ENCODE data around the gene LIN7B.
"Not testable (repeated sequence)": the region's sequence is repeated elsewhere in the genome, so short reads cannot be mapped to it uniquely, and the experiment has no call there.

LIN7B gene

DNA sequence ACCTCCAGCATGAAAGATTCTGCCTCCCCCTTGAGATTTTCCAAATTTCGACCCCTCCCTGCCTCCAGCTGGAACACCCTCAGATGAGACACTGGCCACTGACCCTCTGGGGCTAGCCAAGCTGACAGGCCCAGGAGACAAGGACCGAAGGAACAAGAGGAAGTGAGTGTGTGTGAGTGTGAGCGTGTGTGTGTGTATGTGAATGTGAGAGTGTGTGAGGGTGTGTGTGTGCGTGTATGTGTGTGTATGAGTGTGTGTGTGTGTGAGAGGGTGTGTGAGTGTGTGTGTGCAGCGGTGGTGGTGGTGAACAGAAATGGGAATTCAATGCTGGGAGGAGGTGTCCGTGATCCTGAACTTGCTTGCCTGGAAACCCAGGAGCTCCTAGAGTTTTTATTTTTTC, 27.2 kb downstream of the LIN7B start:
- no peak for FAIRE-seq
- no peak for DNase-seq (ENCODE audit: low spot score)

GRCh38 chr19:49142866-49143335, 28.7 kb downstream of the LIN7B start:
- peak; percentile 43 for FAIRE-seq
- DNase-seq (ENCODE audit: low spot score), result peak; percentile 52

GRCh38 chr19:49145573-49146407, 31.6 kb downstream of the LIN7B start:
- FAIRE-seq, result no peak

DNA sequence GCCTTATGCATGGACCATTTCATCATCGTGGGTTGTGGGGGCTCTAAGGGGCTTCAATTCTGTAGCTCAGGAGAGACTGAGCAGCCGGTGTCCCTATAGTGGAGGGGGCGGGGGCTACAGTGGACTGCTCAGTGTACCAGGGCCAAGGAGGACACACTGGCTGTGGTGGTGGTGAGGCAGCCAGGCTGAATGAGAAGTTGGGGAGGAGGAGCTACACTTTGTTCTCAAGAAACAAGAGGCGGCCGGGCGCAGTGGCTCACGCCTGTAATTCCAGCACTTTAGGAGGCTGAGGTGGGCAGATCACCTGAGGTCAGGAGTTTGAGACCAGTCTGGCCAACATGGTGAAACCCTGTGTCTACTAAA, 32.2 kb downstream of the LIN7B start:
- FAIRE-seq; DNase-seq (ENCODE audit: low spot score): not testable (repeated sequence)

More at GRCh38 chr19:49145573-49146407, 31.6 kb downstream of the LIN7B start:
- peak; percentile 12 for DNase-seq (ENCODE audit: low spot score)

DNA sequence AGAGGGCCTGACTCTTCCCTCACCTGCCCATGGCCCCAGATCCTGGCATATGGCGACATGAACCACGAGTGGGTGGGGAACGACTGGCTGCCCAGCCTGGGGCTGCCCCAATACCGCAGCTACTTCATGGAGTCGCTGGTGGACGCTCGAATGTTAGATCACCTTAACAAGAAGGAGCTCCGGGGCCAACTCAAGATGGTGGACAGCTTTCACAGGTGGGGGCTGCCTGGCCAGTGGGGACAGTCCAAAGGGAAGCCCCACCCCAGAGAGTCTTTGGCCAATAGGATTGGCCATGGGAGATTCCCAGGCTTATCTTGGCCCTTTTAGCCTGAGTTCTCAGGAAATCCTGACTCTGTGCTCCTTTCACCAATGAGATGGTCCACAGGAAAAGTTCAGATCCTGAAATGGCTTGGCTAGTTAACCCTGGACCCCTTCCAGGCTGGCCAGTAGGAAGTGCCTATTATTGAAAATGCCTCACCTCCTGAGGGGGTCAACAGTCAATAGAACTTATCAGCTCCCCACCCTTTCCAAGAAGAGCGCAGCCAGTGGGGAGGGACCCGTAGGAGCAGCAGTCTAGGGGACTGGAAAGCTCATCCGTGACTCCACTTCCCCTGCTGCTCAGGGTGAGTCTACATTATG, 34.0 kb downstream of the LIN7B start:
- no peak for FAIRE-seq

GRCh38 chr19:49148784-49149651, 34.8 kb downstream of the LIN7B start:
- peak; percentile 65 for FAIRE-seq
- DNase-seq (ENCODE audit: low spot score), result peak; percentile 88

More for the DNA sequence above, 34.0 kb downstream of the LIN7B start:
- no peak for DNase-seq (ENCODE audit: low spot score)

DNA sequence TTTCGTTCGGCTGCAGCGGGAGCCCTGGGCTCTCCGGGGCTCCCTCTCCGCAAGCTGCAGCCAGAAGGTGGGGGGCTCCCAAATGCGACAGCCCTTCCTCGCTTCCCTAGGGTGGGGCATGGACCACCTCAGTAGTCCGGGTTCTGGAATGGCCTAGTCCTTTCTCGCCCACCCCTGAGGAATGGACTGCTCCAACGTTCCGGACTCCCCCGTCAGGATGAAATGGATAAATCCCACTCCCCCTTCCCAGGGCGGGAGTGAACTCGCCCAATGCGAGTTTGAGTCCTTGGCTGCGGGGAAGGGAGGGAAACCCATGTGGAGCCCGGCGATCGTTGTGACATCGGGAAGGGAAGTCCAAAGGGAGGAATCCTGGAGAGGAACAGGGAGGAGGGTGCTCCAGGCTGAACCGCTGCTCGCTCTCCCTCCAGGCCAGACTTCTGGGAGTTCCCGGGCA, 35.5 kb downstream of the LIN7B start:
- FAIRE-seq, result no peak
- DNase-seq (ENCODE audit: low spot score), result peak; percentile 38

DNA sequence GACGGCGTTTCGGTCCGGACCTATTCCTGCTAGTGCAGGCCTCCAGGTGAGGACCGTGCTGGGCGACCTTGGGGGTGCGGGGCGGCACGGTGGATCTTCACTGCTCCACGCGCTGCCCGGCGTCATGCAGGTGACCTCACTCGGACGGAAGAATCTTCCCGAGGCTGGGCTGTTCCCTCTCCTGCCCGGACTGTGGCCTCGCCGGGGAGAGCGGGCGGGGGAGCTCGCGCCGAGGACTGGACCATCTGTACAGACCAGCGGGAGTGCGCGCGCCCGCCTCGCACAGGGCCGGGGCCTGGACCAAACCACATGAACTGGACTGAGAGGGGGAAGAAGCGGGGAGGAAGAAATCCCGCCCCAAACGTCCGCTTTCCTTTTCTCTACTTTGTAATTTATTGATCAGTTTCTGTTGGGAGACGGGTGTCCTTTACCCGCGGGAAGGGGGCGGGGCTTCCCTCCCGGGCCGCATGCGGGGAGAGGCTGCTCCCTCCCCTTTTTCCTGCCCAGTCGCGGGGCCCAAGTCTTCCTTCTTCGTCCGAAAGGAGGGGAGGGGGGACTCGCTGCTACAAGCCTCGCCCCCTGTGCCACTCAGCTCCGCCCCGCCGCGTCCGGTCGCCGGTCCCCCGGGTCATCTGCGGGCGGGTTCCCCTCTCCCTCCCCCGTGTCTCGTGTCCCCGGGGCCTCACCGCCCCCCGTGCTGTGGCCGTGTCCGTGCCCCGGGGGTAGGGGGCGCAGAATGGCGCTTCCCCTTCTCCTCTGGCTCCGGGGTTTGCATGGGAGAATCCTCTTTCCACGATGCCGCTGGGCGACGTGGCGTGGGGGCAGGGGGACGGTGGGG, 36.2 kb downstream of the LIN7B start:
- DNase-seq (ENCODE audit: low spot score) (peak; percentile 49), FAIRE-seq (no peak)

GRCh38 chr19:49150944-49151243, 36.7 kb downstream of the LIN7B start:
- no peak for DNase-seq (ENCODE audit: low spot score)
- no peak for FAIRE-seq

GRCh38 chr19:49151267-49152118, 37.3 kb downstream of the LIN7B start:
- DNase-seq (ENCODE audit: low spot score), result peak; percentile 3
- FAIRE-seq, result no peak

- FAIRE-seq, result no peak
Measured at GRCh38 chr19:49152119-49152550, 38.0 kb downstream of the LIN7B start.

DNA sequence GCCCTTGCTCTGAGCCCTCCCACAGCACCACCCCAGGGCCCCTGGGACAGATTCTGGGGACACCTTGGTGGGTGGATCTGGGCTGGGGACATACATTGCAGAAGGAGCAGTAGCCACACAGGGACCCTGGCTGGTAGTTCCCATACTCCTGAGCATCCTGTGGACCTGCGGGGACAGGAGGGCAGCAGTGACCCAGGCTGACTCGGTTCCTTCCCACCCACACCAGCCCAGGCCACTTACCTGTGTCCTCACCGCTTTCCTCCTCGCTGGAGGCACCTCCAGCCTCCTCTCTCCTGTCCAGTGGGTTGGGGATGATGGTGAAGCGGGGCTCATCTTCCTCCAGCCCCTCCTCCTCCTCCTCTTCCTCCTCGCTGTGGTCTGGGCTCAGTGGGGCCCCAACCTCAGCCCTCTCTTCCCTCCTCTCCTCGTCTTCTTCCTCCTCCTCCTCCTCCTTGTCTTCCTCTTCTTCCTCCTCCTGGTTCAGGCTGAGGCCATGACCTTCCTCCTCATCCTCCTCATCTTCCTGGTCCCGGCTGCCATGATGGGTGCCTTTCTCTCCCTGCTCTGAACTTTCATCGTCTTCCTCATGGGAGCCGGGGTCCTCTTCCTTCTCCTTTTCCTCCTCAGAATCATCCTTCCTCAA, 39.1 kb downstream of the LIN7B start:
- FAIRE-seq (no peak), DNase-seq (ENCODE audit: low spot score) (no peak)

More at GRCh38 chr19:49152119-49152550, 38.0 kb downstream of the LIN7B start:
- DNase-seq (ENCODE audit: low spot score), result no peak

GRCh38 chr19:49154279-49154678, 40.1 kb downstream of the LIN7B start:
- DNase-seq (ENCODE audit: low spot score) (no peak), FAIRE-seq (no peak)

DNA sequence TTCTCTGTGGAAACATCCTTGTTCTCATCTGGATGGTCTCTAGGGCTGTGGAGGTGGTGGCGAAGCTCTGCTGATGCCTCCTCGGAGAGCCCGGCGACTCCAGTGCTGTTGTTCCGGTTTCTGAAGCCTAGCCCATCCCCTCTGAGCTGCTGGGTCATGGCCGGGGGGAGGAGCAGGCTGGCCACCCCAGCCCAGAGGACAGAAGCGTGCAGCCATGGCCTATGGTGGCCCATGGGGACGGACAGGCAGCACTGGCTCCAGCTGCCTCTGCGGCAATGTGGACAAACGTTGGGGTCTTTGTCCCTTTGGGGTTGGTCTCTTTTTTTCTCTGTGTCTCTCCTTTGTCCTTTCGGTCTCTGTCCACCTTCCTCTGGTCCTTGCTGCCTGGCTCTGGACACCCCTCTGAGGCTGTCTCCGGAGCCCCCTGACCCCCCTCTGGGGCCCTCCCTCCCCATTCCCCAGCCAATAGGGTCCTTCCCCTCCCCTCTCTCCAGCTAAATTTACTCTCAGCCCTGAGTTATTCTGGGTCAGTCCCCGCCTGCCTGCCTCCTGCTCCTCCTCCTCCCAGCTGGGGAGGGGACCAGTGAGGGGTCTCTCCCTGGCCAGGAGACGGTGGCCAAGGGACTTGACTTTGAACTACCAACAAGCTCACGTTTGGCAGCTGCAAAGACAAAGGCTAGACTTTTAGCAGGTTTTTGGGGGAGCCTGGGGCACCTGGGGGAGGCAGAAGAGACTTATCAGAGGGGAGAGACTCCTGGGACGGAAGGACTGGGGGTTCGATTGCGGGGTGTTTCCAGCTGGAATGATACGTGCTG, 41.0 kb downstream of the LIN7B start, which contains the start of gene HRC:
Gene HRC (minus strand): TSS at position 392 of the 815 bp plus-strand sequence. CDS start 159 bp downstream, at position 233.
- no peak for DNase-seq (ENCODE audit: low spot score)

DNA sequence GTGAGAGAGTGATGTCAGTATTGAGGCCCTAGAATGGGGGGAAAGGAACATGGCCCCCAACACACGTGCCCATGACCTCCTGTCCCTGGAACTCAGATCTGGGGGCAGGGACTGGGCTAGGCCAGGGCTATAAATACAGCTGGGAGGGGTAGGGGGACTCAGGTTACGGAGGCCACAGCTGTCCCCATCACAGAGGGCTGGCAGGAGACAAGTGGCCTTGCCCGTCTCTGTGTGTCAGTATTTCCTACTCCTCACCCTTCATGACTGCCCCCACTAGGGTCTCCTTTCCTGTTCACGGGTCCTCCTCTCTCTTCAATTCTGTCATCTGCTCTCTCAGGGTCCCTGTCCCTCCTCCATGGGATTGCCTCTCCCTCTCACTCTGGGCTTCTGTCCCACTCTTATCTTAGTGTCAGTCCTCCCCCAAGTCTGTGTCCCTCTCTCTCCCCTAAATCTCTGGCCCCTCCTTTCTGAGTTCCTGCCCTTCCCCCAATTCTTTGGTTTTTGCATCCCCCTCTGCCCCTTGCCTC, 41.7 kb downstream of the LIN7B start:
- no peak for DNase-seq (ENCODE audit: low spot score)
- FAIRE-seq, result no peak

More for the DNA sequence above, 41.0 kb downstream of the LIN7B start, which contains the start of gene HRC:
- no peak for FAIRE-seq

GRCh38 chr19:49157445-49158224, 43.5 kb downstream of the LIN7B start, which contains the start of gene TRPM4:
Gene TRPM4, plus strand, starts transcription at chr19:49157792. Its CDS starts 75 bp downstream, at chr19:49157867.
- no peak for FAIRE-seq
- peak; percentile 34 for DNase-seq (ENCODE audit: low spot score)
